Measurements from ENCODE around the gene KCNK15. TPM values are rescaled to one million over a fixed set of nuclear protein-coding genes. Genes with fewer than 3 reads are reported as not detected.

KCNK15 gene
- total RNA-seq, 1 donor from 2014 or later: 62.6 TPM

GRCh38 chr20:44704551-44704971, 41.1 kb upstream of the KCNK15 start:
- no peak for TF ChIP-seq CTCF (IDR thresholded peaks at IDR 0.05)
- Histone ChIP-seq H3K27me3 (no peaks in the 10 kb centered on the region), H3K4me3 (no peak overlapping the region), H3K4me1 (peaks cover 13 to 50% of the 10 kb centered on the region in 2 donors), H3K9me3 (no peaks in the 10 kb centered on the region), H3K27ac (peak overlapping the region; percentile 87 to 93), H3K36me3 (no peaks in the 10 kb centered on the region)
- intact Hi-C loops (cut with DNase I): no loop called here
- no peak for DNase-seq (ENCODE audit: low spot score in 2 of 2)

GRCh38 chr20:44705364-44706094, 40.1 kb upstream of the KCNK15 start:
- Histone ChIP-seq H3K27ac (peak overlapping the region; percentile 87 to 93), H3K27me3 (no peaks in the 10 kb centered on the region), H3K9me3 (no peaks in the 10 kb centered on the region), H3K4me3 (no peak overlapping the region), H3K4me1 (peaks cover 13 to 50% of the 10 kb centered on the region in 2 donors), H3K36me3 (no peaks in the 10 kb centered on the region)
- TF ChIP-seq CTCF (IDR thresholded peaks at IDR 0.05): no peak
- no peak for DNase-seq (ENCODE audit: low spot score in 2 of 2)
- intact Hi-C loops (cut with DNase I): loop anchor here (1.0 kb wide), 2 partner anchors 9 to 13 kb away; no protein-coding TSS in a partner anchor

GRCh38 chr20:44706301-44707017, 39.2 kb upstream of the KCNK15 start:
- DNase-seq (ENCODE audit: low spot score in 2 of 2): peak; percentile 69 to 94
- peaks cover 13 to 40% of the 10 kb centered on the region in 2 donors for H3K4me1 ChIP-seq
- no peak for TF ChIP-seq CTCF (IDR thresholded peaks at IDR 0.05)

GRCh38 chr20:44707018-44707579, 38.6 kb upstream of the KCNK15 start:
- intact Hi-C loops (cut with DNase I): no loop called here
- H3K4me1 ChIP-seq: peaks cover 13 to 34% of the 10 kb centered on the region in 2 donors
- H3K9me3 ChIP-seq: no peaks in the 10 kb centered on the region

More at GRCh38 chr20:44706301-44707017, 39.2 kb upstream of the KCNK15 start:
- Histone ChIP-seq H3K27ac (peak overlapping the region; percentile 87 to 93), H3K36me3 (no peaks in the 10 kb centered on the region), H3K27me3 (no peaks in the 10 kb centered on the region), H3K4me3 (no peak overlapping the region), H3K9me3 (no peaks in the 10 kb centered on the region)
- intact Hi-C loops (cut with DNase I): loop anchor here (1.0 kb wide), 2 partner anchors 8 to 14 kb away; no protein-coding TSS in a partner anchor

More at GRCh38 chr20:44707018-44707579, 38.6 kb upstream of the KCNK15 start:
- no peaks in the 10 kb centered on the region for H3K36me3 ChIP-seq
- no peak overlapping the region for H3K4me3 ChIP-seq
- no peak for DNase-seq (ENCODE audit: low spot score in 2 of 2)
- H3K27ac ChIP-seq: peak overlapping the region; percentile 87 to 93
- no peaks in the 10 kb centered on the region for H3K27me3 ChIP-seq
- TF ChIP-seq CTCF (IDR thresholded peaks at IDR 0.05): no peak

All from ascending aorta (tissue), 2 donors.